Measurements from ENCODE around the gene MYO5B.

MYO5B gene

DNA sequence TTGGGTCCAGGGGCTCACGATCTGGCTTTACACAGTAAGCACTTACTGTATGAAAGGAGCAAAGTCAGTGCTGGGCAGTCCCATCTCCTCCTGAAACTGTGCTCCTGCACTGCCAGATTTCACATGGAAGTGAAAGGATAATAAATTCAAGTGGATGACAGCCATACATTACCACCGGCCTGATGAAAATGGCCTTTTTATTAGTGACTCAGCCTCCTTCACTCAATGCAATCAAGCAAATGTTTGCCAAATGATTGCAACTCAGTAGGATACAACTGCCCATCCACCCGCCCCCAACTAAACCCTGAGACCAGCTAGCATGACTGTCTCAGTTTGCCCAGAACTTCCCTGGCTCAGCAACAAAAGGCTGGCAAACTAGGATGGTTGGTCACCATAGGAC, 77.1 kb downstream of the MYO5B start:
- H3K4me3 ChIP-seq (ENCODE audit: control insufficient read depth, low read depth, low read length): no peak overlapping the region
- no peak for DNase-seq (ENCODE audit: low read depth)
- TF ChIP-seq, protein P1, sequence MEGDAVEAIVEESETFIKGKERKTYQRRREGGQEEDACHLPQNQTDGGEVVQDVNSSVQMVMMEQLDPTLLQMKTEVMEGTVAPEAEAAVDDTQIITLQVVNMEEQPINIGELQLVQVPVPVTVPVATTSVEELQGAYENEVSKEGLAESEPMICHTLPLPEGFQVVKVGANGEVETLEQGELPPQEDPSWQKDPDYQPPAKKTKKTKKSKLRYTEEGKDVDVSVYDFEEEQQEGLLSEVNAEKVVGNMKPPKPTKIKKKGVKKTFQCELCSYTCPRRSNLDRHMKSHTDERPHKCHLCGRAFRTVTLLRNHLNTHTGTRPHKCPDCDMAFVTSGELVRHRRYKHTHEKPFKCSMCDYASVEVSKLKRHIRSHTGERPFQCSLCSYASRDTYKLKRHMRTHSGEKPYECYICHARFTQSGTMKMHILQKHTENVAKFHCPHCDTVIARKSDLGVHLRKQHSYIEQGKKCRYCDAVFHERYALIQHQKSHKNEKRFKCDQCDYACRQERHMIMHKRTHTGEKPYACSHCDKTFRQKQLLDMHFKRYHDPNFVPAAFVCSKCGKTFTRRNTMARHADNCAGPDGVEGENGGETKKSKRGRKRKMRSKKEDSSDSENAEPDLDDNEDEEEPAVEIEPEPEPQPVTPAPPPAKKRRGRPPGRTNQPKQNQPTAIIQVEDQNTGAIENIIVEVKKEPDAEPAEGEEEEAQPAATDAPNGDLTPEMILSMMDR (IDR thresholded peaks at IDR 0.05; ENCODE audit: control insufficient read depth, insufficient read depth, low read depth, low read length, missing control alignments): no peak

DNA sequence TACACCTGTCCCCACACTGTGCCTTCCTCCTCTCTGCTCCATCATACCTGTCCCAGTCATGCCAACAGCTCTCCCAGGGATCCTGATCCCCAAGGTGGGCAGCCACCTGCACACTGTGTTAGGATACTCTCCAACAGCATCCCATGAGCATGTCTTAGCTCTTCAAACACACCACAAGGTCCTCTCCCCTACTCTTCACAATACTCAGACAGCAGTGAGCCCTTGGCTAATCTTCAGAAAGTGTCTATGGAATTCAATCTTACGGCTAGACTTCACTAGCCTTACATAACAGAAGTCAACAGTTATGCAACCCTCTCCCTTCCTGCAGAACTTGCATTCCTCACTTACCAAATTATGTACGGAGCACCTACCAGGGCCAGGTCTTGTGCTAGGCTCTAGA, 79.9 kb downstream of the MYO5B start:
- TF ChIP-seq, protein P1 (IDR thresholded peaks at IDR 0.05; ENCODE audit: control insufficient read depth, insufficient read depth, low read depth, low read length, missing control alignments): no peak
- DNase-seq (ENCODE audit: low read depth): no peak

DNA sequence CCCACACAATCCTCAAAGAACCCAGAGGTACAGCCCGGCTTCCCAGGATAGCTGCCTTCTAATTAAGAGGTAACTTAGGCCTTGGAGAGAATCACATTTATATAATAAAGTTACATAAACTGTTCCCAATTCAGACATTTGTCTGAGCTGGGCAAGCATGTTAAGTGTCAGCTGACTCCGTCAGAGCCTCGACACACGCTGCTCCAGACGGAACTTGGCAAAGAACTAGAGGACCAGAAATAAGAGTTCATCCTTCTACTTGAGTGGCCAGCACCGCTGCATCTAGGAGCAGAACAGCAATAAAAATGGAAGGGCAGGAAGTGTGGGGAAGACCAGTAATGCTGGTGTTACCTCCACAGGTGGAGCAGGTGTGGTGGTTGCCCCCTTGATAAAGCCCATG, 80.5 kb downstream of the MYO5B start:
- TF ChIP-seq, protein P1 (IDR thresholded peaks at IDR 0.05; ENCODE audit: control insufficient read depth, insufficient read depth, low read depth, low read length, missing control alignments): no peak
- no peak overlapping the region for H3K4me3 ChIP-seq (ENCODE audit: control insufficient read depth, low read depth, low read length)
- no peak for DNase-seq (ENCODE audit: low read depth)

More for the DNA sequence above, 79.9 kb downstream of the MYO5B start:
- H3K4me3 ChIP-seq (ENCODE audit: control insufficient read depth, low read depth, low read length): no peak overlapping the region

DNA sequence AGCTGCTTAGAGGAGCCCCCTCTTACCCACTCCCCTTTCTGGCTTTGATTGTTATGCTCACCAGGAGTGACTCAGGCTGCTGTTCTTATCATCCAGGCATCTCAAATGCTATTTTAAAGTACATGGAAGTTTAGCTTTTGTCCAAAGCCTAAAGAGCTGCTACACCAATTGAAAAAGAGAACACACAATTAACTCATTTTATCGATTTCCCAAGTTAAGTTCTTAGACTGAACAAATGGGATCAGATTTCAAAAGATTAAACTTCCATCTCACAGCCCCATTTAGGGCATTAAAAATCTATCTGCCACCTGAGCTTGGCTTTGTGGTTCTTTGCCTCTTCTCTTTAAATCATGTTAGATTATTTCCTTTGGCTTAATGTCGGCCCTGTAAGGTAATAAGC, 81.2 kb downstream of the MYO5B start:
- TF ChIP-seq, protein P1 (IDR thresholded peaks at IDR 0.05; ENCODE audit: control insufficient read depth, insufficient read depth, low read depth, low read length, missing control alignments): no peak
- no peak overlapping the region for H3K4me3 ChIP-seq (ENCODE audit: control insufficient read depth, low read depth, low read length)
- no peak for DNase-seq (ENCODE audit: low read depth)

DNA sequence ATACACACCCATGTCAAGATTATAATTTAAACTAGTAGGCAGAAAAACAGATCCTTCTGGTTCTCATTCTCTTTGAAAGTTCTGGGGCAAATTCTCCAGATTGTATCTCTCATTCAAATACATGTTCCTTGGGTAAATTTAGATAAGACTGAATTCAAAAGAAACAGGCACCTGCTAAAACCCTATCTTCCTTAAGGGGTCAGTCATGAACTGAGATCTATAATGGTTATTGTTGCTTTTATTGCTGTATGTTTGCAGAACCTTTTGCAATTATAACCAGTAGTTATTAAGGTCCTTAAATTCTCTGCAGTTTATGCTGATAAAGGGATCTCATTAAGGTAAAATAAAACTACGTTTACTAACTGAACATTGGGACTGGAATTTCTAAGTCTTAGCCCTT, 83.5 kb downstream of the MYO5B start:
- TF ChIP-seq, protein P1 (IDR thresholded peaks at IDR 0.05; ENCODE audit: control insufficient read depth, insufficient read depth, low read depth, low read length, missing control alignments): no peak
- no peak for DNase-seq (ENCODE audit: low read depth)
- H3K4me3 ChIP-seq (ENCODE audit: control insufficient read depth, low read depth, low read length): no peak overlapping the region

DNA sequence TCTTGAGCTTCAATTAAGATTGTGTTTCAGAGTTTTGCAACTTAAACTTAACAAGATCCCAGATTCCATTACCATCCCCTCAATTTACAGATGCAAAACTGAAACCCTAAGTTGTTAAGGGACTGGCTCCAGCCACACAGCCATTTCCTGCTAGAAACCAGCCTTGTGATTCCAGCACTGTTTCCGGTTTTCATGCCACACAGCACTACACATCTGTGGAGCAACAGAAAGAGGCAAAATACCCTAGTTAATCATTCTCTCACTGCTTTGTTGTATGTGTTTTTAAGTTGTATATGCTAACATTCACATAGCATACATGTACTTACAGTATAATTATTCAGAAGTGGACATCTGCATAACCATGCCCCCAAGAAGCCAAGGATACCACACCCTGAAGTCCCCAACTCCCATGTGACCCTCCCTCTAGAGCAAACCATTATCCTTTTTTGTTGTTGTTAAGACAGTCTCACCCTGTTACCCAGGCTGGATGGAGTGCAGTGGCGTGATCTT, 87.4 kb downstream of the MYO5B start:
- H3K4me3 ChIP-seq (ENCODE audit: control insufficient read depth, low read depth, low read length): no peak overlapping the region
- TF ChIP-seq, protein P1 (IDR thresholded peaks at IDR 0.05; ENCODE audit: control insufficient read depth, insufficient read depth, low read depth, low read length, missing control alignments): no peak

DNA sequence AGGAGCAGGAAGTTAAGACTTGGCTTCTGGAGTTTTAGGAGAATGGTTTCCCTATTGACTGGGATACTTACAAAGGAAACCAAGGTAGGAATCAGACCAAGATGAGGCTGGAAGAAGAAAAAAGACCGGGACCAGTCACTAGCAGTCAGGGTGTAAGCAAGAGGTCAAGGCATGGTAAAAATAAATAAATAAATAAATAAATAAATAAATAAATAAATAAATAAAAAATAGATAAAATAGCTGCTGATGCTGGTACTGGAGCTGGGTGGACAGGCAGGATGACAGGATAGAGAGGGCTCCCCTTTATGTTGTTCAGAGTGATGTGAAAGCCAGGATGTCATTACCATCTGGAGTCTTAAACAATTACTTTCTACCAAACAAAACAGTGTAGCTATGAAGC, 89.9 kb downstream of the MYO5B start:
- TF ChIP-seq, protein P1 (IDR thresholded peaks at IDR 0.05; ENCODE audit: control insufficient read depth, insufficient read depth, low read depth, low read length, missing control alignments): no peak
- DNase-seq (ENCODE audit: low read depth): no peak

More for the DNA sequence above, 87.4 kb downstream of the MYO5B start:
- DNase-seq (ENCODE audit: low read depth): no peak

More for the DNA sequence above, 89.9 kb downstream of the MYO5B start:
- H3K4me3 ChIP-seq (ENCODE audit: control insufficient read depth, low read depth, low read length): no peak overlapping the region

Data from AG09309 (cell line).